ENCODE results near the gene ATP5F1D.

The ATP5F1D gene

DNA sequence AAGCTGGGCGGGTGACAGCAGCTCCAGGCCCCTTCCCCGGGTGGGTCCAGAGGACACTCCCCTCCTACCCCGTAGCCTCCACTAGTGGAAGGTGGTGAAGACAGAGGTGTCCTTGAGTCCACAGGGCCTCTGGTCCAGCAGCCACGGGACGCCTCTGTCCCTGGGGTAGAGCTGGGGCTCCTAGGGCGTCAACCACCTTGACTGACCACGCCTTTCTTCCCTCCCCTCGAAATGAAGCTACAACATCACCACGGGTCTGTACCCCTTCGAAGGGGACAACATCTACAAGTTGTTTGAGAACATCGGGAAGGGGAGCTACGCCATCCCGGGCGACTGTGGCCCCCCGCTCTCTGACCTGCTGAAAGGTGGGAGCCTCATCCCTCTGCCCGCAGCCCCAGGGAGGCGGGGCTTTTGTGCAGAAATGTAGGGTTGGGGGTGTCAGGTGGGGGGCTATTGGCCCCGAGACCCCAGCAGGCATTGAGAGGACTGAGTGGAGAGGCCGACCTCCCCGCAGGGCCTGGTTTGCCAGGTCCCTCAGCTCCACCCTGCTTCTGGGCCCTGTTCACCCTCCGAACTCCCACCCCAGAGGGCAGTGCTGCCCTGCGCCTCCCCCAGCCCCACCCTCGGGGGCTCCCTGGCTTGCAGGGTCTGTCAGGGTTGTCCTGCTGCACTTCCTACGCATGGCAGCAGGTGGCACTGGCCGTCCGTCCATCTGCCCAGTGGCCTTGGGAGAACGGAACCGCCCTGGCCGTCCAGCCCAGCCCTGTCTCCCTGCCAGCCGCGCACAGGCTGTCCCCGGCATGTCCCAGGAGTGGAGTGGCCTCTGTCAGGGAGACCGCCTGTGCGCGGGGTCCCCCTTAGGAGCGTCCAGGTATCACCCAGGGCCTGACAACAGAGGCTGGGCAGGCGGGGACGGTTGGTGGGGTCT is 20.3 kb upstream of the ATP5F1D start:
- DNase-seq, result no peak

DNA sequence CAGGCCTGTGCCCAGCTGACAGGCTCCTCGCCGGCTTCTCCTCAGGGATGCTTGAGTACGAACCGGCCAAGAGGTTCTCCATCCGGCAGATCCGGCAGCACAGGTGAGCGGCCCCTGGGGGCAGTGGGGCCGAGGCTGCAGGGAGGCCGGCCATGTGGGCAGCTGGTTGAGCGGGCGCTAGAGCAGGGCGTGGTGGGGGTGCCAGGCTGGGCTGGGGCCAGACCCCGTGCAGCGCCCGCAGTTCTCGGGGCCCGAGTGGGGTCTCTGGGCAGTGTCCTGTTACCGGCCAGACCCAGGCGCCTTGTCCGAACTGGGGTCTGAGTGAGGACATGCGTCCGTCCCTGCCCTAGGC is 19.7 kb upstream of the ATP5F1D start:
- no peak for DNase-seq

DNA sequence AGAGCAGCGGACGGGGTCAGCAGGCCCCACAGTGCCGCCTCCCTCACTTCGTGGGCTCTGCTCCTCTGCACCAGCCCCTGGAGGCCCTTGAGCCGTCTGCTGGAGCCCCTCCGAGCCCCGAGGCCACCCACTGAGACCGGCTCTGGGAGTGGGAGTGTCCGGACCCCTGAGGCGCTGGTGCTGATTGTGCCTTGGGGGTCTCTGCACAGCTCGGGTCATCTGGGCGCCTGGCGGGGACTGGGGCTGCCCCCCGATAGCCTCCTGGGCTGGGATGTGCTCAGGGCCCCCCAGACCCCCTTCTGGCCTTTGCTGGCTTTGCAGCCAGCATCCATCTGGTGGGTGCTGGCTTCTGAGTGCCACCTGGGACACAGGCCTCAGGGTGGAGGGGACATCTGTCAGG is 19.2 kb upstream of the ATP5F1D start:
- DNase-seq, result no peak

DNA sequence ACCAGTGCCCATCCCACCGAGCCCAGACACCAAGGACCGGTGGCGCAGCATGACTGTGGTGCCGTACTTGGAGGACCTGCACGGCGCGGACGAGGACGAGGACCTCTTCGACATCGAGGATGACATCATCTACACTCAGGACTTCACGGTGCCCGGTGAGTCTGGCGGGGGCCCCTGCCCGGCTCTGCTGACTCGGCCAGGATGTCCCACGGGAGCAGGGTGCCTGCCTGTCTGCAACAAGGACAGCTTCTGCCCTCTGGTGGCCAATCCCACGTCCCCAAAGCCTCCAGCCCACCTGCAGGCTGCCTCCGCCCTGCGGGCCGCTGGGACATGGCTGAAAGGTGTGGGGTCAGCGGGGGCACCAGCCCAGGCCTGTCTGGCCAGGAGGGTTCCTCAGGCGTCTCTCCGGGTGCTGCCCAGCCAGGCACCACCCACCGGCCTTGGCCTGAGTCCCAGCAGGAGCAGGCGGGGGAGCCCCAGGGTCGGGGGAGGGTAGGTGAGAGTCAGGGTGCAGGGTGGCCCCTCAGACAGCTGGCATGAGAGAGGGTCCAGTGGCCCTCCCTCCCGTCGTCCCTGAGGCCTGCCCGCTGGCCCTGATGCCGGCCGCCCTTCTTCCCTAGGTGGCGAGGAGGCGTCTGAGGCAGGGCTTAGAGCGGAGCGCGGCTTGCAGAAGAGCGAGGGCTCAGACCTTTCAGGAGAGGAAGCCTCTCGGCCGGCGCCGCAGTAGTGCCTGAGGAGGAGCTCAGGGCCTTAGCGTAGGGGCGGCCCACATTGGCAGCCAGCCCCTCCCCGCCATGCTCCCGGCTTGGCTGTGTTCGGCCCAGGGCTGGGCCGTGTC is 18.3 kb upstream of the ATP5F1D start:
- DNase-seq, result peak; percentile 50

DNA sequence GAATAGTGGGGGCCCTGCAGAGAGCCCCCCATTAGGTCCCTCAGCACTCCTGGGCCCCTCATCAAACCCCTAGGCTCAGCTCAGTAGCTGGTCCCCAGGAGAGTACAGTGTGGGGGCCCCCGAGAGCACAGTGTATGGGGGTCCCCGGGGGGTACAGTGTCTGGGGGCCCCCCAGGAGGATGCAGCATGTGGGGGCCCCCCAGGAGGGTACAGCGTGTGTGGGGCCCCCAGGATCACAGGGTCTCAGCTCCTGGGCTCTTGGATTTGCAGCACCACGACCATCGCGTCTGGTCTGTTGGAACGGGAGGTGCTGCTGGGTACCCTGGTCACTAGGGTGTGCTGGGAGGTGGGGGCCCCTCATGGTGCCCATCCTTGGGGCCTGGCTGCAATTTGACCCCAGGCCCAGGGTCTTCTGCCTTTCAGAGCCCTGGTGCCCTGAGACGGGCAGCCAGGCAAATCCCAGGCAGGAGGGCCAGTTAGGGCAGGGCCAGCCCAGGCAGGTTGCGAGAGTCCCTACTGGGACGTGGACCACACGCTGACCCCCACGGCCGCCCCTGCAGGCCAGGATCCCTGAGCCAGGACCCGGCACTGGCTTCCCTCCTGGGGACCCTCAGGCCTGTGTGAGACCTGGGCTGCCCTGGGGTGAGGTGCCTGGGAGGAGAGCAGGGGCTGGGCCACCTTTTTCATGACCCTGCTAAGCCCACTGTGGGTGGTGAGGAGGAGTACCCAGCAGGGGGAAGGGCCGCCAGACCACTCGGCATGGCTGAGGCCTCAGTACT is 17.3 kb upstream of the ATP5F1D start:
- DNase-seq, result no peak

DNA sequence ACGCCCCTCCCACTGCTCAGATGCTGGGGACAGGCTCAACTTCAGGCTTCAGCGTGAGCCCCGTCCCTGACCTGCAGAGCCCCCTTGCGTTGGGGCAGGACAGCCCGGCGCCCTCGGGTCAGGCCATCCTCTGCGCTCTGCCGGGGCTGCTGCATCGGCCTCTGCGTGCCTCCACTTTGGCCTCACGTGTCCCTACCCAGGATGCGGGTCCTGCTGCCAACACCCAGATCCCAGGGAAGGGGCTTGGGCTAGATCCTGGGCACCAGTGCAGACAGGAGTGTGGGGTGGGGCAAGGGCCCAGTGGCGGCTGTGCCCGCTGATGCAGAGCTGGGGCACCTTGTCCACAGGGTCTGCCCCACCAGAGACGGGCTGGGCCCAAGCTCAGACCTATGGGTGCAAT is 16.7 kb upstream of the ATP5F1D start:
- no peak for DNase-seq

DNA sequence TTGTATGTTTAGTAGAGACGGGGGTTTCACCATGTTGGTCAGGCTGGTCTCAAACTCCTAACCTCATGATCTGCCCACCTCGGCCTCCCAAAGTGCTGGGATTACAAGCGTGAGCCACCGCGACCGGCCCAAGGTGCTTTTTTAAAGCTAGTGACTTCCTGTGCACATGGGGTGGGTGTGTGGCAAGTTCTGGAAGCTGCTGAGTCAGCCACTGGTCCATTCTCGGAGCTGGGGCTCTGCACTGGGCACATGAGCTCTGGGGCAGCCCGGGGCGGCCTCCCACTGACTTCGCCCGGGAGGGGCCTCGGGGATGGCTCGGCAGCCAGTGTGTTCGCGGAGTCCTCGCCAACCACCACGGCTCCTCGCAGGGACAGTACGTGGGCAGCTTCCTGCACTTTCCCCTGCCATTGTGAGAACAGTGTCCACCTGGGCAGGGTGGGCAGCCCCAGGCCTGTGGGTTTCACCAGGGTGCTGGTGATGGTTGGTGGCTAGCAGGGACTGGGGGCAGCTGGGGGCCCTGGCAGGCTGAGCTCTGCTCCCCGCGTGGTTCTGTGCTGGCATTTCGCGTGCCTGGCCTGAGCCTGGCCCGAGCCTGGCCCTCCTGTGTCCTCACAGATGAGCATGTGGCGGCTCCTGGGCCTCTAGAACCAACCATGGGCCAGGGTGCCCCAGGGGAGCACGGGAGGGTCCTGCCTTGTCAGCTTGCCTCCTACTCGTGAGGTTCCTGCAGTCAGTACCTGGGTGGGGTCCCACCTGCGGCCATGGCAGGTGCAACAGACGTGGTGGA is 15.9 kb upstream of the ATP5F1D start:
- no peak for DNase-seq

DNA sequence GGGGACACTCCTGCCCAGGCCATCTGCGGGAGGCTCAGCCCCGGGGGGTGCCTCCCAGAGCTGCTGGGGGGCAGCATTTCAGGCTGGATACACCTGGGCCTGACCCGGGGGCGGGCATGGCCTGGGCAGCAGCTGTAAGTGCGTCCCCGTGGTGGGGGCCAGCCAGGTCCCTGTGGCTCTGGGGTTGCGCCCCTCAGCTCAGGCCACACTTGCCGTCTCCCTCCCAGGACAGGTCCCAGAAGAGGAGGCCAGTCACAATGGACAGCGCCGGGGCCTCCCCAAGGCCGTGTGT is 15.4 kb upstream of the ATP5F1D start:
- DNase-seq, result no peak

DNA sequence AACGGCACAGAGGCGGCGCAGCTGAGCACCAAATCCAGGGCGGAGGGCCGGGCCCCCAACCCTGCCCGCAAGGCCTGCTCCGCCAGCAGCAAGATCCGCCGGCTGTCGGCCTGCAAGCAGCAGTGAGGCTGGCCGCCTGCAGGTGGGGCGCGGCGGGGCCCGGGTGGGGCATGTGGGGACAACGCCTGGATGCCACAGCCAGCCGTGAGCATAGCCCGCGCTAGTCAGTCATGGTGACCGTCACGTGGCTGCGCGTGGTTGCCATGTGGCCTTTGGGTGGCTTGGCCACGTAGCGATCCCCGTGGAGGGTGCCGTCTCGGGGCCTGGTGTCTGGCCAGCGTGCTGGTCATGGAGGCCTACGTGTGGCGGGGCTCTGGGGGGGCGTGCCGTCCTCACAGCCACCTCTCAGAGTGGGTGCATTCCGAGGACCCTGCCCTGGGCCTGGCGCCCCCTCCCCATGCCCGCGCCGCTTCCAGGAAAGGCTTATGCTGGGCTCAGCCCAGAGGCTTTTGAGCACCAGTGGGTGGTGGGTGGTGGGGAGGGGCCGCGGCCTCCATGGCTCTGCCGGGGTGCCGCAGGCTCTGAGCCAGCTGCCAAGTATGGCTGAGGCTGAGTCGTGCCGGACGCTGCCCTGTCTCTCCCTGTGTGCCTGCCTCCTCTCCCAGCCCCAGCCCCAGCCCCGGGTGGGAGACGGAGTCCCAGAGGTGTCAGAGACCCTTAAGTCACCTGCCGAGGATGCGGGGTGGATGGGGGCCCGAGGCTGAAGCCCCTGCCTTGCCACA is 14.8 kb upstream of the ATP5F1D start:
- DNase-seq, result no peak

DNA sequence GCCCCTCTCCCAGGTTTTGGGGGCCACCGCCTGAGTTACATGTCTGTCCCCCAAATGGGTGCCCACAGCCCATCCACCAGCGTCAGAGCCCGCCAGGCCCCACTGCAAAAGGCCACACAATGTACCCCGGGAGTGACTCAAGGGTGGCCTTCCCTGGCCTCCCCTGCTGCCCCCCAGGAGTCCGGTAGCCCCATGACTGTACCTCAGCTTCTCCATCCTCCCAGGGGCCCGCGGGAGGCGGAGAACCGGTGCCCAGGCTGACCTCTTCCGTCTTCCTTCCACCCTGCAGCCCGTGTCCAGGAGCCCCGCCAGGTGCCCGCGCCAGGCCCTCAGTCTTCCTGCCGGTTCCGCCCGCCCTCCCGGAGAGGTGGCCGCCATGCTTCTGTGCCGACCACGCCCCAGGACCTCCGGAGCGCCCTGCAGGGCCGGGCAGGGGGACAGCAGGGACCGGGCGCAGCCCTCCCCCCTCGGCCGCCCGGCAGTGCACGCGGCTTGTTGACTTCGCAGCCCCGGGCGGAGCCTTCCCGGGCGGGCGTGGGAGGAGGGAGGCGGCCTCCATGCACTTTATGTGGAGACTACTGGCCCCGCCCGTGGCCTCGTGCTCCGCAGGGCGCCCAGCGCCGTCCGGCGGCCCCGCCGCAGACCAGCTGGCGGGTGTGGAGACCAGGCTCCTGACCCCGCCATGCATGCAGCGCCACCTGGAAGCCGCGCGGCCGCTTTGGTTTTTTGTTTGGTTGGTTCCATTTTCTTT is 14.1 kb upstream of the ATP5F1D start:
- no peak for DNase-seq

DNA sequence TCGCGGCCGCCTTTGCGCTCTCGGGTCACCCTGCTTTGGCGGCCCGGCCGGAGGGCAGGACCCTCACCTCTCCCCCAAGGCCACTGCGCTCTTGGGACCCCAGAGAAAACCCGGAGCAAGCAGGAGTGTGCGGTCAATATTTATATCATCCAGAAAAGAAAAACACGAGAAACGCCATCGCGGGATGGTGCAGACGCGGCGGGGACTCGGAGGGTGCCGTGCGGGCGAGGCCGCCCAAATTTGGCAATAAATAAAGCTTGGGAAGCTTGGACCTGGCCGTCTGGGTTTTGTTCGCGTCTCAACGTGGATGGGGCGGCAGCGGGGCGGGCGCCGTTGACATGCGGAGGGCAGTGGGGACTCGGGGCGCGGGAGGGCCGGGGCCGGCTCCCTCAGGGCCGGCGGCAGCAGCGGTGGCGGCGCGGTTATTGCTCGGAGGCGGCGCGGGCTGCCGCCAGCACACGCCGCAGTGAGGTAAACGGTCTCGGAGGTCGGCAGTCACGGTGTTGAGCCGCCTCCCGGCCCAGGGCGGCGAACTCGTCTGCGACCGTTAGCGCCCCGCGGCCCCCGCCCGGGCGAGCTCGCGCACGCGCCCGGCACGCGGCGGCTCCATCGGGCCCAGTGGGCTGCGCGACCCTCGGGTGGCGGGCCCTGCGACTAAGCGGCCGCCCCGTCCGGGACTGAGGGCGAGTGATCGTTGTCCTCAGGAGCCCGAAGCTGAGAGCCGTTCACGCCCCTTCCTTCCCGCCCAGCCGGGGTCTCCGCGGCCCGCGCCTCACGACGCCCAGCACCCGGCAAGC is 13.2 kb upstream of the ATP5F1D start:
- DNase-seq, result no peak

DNA sequence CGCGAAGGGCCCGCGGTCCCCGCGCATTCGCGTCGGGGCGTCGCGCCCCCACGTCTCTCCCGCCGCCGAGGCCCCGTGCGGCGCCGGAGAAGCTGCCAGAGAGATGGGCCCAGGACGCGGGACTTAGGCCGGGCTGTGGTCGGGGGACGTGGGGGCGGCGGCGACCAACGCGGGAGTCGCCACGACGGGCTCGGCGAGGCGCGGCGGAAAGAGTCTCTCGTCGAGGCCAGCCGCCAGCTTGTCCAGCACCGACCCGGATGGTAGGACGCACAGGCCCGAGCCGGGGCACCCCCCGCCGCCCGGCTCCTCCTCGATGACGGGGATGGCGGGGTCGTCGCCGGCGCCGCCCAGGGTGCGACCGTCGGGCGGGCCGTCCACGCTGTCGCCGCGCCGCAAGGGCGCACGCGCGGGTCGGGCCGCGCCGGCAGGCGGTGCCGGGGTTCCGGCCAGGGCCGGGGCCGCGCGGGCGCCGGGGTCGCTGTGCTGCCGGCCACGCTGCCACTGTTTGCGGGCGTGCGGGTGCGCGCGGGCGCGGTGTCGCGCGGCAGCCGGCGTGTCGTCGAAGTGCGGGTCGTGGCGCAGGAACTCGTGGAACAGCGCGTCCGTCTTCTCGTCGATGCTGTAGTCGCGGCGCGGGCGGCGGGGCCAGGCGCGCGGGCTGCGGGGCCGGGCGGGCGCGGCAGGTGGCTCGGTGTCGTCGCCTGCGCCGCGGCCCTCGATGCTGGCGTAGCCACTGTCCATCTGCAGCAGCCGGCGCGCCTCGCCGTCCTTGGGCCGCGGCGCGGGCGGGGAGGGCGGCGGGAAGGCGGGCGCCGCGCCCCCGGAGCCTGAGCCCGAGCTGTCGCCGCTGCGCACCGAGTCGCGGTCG is 12.3 kb upstream of the ATP5F1D start:
- no peak for DNase-seq

DNA sequence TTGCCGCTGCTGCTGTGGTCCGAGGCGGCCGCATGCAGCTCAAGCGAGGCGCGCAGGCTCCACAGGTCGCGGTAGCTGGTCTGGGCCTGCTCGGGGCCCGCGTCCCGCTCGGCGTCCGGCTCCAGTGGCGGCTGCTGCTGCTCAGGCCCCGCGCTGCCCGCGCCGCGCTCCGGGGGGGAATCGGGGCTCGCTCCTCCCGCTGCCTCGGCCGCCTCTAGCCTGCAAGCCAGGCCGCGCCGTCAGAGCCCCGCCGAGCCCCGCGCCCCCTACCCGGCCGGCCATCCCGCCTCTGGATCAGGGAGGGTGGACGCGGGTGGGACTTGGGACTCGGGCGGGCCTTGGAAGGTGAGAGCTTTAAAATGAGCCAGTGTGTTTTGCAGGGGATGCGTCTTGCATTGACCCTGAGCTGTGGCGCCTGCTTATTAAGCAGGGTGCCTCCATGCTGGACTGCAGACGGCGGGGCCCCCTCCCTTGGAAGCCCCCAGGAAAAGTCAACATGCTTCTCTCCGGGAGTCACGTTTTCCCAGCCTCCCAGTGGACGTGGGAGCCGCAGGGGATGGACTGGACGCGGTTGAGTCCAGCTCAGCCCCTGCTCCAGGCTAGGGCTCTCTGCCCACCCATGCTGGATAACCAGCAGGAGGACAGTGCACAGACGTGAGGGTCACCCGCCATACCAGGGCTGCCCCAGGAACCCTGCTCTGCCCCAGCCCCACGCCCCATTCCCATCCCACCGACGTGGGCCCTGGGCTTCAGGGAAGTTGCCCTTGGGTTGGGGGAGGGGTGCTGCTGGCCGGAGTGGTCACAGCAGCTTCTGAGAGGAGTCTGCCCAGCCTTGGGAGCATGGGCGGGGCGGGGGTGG is 11.4 kb upstream of the ATP5F1D start:
- no peak for DNase-seq

DNA sequence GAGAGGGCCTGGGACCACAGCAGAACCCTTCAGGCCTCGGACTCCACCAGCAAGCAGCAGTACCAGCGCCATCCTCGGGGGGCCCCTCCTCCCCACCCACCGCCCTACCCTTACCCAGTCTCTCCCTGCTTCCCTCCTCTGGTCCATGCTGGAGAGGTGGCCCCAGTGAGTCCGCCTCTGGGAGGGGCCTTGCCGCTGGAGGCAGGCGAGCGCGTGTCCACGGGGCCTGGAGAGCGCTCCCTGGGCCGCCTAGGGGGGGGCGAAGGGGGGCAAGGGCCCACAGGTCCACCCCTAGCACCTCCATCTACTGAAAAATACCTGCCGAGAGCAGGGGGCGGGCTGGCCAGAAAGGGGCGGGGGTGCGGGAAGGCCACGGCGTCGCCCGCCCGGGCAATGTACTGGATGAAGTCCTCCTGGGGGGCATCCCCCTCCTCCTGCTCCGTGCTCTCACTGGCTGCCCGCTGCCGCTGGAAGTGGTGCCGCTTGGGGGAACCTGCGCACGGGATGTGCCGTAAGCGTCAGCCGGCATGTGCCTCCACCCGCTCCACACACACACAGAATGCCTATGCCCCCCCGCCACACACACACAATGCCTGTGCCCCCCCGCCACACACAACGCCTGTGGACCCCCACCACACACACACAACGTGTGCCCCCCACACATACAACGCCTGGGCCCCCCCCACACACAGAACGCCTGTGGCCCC is 10.6 kb upstream of the ATP5F1D start:
- no peak for DNase-seq

DNA sequence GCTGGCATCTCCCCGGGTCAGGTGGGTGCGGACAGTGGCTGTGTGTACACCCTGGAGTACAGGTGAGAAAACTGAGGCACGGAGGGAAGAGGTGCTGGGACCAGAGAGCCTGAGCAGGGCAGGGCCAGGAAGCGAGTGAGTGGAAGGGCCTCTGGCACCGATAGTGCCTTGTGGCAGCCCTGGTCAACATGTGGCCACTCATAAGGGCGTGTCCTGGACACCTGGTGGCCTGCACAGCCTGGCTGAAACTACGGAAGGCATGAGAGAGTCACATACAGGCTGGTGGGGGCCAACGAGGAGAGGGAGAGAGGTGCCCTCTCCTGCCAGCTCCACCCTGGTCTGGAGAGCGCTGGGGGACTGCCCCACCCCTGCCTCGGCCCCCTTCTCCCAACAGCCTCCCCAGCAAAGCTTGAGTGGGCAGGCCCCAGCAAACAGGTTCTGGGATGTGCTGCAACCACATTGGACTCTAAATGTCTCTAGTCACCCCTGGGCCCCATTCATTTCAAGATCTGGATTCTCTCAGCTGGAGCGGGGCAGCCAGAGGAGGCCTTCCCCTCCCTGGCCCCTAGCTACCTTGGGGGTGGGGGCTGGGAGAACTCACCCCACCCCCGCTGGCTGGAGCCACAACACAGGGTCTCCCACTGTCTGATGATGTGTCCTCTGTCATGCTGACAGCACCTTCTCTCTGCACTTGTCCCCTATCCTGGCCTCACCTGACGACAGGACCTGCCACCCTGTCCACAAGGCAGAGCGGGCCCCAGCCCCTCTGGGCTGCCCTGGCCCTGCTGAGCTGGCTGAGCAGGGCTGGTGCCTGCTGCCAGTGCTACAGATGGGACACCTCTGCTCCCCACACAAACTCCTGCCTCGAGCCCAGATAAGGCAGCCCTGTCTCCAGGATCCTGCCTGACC is 9.6 kb upstream of the ATP5F1D start:
- DNase-seq, result no peak

DNA sequence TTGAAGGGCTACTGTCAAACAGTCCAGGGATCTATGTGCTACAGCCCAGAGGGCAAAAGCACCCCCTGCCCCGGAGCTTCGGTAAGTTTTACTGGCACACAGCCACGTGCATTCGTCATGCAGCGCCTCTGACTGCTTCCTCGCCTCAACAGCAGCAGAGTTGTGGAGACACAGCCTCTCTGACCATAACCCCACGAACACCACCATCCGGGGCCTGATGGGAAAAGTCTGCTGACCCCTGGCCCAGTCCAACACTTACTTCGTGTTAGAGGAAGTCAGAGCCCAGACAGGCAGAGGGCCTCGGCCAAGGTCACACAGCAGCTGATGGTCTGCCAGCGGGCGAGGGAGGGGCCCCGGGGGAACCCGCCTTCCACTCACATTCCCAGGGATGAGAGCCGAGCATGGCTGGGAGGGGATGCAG is 8.9 kb upstream of the ATP5F1D start:
- no peak for DNase-seq
